ENCODE measurements around the gene SP3. TPM values are rescaled to one million over a fixed set of nuclear protein-coding genes. Genes with fewer than 3 reads are reported as not detected.

The SP3 gene
- total and polyA plus RNA-seq, 4 donors = 14.5 to 183 (median 55.2) TPM

DNA sequence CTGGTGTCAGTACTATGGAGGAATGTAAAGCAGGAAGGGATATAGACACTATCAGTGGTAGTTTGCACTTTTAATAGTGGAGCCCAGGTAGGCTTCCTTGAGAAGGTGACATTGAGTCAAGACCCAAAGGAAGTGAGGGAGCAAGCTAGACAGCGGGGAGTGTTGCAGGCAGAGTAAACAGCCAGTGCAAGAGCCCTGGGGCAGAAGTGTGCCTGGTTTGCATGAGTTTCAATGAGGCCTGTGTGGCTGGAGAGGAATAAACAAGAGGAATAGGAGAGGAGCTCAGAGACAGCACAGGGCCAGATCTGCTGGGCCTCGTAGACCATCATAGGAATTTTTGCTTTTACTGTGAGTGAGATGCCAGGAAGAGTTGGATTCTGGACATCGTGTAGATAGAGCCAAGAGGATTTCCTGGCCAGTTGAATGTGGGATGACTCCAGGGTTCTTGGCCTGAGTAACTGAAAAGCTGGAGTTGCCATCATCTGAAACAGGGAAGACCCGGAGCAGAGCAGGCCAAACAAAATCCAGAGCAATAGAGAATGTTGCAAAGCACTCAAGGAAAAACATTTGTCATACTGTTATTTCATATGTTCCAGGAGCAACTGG lies 102.5 kb downstream of the SP3 start:
- Histone ChIP-seq H3K9ac (ENCODE audit: insufficient read depth in 1 of 2, low read length in 2 of 2) (no peak overlapping the region), H3K27ac (ENCODE audit: low read depth in 1 of 2, low read length in 1 of 2) (no peak overlapping the region), H3K27me3 (ENCODE audit: control insufficient read depth in 3 of 3, insufficient read depth in 3 of 3, low read length in 2 of 3) (peaks cover 0 to 3% (median 0%) of the 10 kb centered on the region in 3 donors), H3K4me3 (no peak overlapping the region), H3K9me3 (ENCODE audit: control insufficient read depth in 4 of 4, insufficient read depth in 3 of 4, low read length in 3 of 4) (no peaks in the 10 kb centered on the region), H3K4me1 (ENCODE audit: control insufficient read depth in 5 of 5, insufficient read depth in 5 of 5, low read length in 5 of 5) (peaks cover 0 to 14% (median 0%) of the 10 kb centered on the region in 5 donors), H3K36me3 (ENCODE audit: control insufficient read depth in 4 of 4, insufficient read depth in 4 of 4, low read length in 4 of 4) (no peaks in the 10 kb centered on the region)
- TF ChIP-seq, protein P1, sequence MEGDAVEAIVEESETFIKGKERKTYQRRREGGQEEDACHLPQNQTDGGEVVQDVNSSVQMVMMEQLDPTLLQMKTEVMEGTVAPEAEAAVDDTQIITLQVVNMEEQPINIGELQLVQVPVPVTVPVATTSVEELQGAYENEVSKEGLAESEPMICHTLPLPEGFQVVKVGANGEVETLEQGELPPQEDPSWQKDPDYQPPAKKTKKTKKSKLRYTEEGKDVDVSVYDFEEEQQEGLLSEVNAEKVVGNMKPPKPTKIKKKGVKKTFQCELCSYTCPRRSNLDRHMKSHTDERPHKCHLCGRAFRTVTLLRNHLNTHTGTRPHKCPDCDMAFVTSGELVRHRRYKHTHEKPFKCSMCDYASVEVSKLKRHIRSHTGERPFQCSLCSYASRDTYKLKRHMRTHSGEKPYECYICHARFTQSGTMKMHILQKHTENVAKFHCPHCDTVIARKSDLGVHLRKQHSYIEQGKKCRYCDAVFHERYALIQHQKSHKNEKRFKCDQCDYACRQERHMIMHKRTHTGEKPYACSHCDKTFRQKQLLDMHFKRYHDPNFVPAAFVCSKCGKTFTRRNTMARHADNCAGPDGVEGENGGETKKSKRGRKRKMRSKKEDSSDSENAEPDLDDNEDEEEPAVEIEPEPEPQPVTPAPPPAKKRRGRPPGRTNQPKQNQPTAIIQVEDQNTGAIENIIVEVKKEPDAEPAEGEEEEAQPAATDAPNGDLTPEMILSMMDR (IDR thresholded peaks at IDR 0.05; ENCODE audit: control extremely low read depth, extremely low read depth) = no peak
- WGBS, 2 donors = 77 to 84% methylated on average over 4 of the region's 4 CpGs
- no peak for ATAC-seq (ENCODE audit: insufficient read depth, low FRiP score)
- no peak for DNase-seq

DNA sequence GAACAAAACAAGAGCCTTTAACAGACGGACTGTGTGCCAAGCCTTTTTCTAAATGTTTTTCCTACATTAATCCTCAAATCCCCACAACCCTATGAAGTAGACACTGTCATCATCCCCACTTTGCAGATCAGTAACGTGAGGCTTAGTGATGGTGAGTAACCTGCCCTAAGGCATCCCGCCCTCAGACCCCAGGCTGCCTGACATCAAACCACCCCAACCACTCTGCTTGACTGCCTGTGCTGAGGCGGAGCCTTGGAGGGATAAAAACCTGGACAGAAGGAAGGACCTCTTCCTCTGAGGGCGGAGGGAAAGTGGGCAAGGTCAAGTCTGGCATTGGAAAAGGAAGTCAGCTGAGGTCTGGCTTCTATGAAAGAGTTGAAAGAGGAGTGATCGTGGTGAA lies 104.6 kb downstream of the SP3 start:
- H3K9ac ChIP-seq (ENCODE audit: insufficient read depth in 1 of 2, low read length in 2 of 2) = no peak overlapping the region
- no peak overlapping the region for H3K27ac ChIP-seq (ENCODE audit: low read depth in 1 of 2, low read length in 1 of 2)
- 60 to 70% methylated on average over 6 of the region's 6 CpGs for WGBS, 2 donors
- ATAC-seq (ENCODE audit: insufficient read depth, low FRiP score) (no peak), DNase-seq (no peak)
- TF ChIP-seq, protein P1 (IDR thresholded peaks at IDR 0.05; ENCODE audit: control extremely low read depth, extremely low read depth) = no peak
- peaks cover 0 to 3% (median 0%) of the 10 kb centered on the region in 3 donors for H3K27me3 ChIP-seq (ENCODE audit: control insufficient read depth in 3 of 3, insufficient read depth in 3 of 3, low read length in 2 of 3)
- H3K4me1 ChIP-seq (ENCODE audit: control insufficient read depth in 5 of 5, insufficient read depth in 5 of 5, low read length in 5 of 5) = peaks cover 0 to 8% (median 0%) of the 10 kb centered on the region in 5 donors
- no peak overlapping the region for H3K4me3 ChIP-seq
- H3K9me3 ChIP-seq (ENCODE audit: control insufficient read depth in 4 of 4, insufficient read depth in 3 of 4, low read length in 3 of 4) = no peaks in the 10 kb centered on the region
- H3K36me3 ChIP-seq (ENCODE audit: control insufficient read depth in 4 of 4, insufficient read depth in 4 of 4, low read length in 4 of 4) = no peaks in the 10 kb centered on the region

DNA sequence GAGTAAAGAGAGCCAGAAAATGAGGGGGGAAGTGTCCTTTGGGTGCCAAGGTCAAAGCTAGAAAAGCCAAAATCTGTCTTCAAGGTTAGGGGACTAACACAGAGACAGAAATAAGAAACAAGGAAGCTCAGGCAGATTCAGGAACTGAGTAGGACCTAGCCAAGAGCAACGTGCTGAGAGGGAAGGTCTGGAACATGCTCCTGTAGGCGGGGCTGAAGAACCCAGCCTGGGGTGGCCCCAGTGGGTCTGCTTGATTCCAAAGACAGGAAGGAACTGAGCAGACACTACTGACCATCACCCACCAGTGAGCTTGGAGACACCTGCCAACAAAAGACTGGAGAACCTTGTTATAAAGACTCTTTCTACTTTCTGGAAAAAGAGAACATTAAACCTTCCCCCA lies 105.1 kb downstream of the SP3 start:
- H3K9me3 ChIP-seq (ENCODE audit: control insufficient read depth in 4 of 4, insufficient read depth in 3 of 4, low read length in 3 of 4) = no peaks in the 10 kb centered on the region
- DNase-seq (no peak), ATAC-seq (ENCODE audit: insufficient read depth, low FRiP score) (no peak)
- no peaks in the 10 kb centered on the region for H3K36me3 ChIP-seq (ENCODE audit: control insufficient read depth in 4 of 4, insufficient read depth in 4 of 4, low read length in 4 of 4)
- TF ChIP-seq, protein P1 (IDR thresholded peaks at IDR 0.05; ENCODE audit: control extremely low read depth, extremely low read depth) = no peak
- peaks cover 0 to 13% (median 0%) of the 10 kb centered on the region in 5 donors for H3K4me1 ChIP-seq (ENCODE audit: control insufficient read depth in 5 of 5, insufficient read depth in 5 of 5, low read length in 5 of 5)
- H3K27me3 ChIP-seq (ENCODE audit: control insufficient read depth in 3 of 3, insufficient read depth in 3 of 3, low read length in 2 of 3) = peaks cover 0 to 3% (median 0%) of the 10 kb centered on the region in 3 donors
- no peak overlapping the region for H3K27ac ChIP-seq (ENCODE audit: low read depth in 1 of 2, low read length in 1 of 2)
- H3K9ac ChIP-seq (ENCODE audit: insufficient read depth in 1 of 2, low read length in 2 of 2) = no peak overlapping the region
- 21 to 41% methylated on average over 2 of the region's 2 CpGs for WGBS, 2 donors
- H3K4me3 ChIP-seq = no peak overlapping the region
